Measurements from ENCODE around the gene PLEKHG3. TPM values are rescaled to one million over a fixed set of nuclear protein-coding genes. Genes with fewer than 3 reads are reported as not detected.

Gene PLEKHG3
- total and polyA plus RNA-seq, 9 donors: 17.5 to 92.9 (median 67.7) TPM

GRCh38 chr14:64702493-64703394, 1.5 kb upstream of the PLEKHG3 start:
- no peak for TF ChIP-seq EP300 (IDR thresholded peaks at IDR 0.05)
- no peak for TF ChIP-seq POLR2A (IDR thresholded peaks at IDR 0.05)
- TF ChIP-seq, protein P1, sequence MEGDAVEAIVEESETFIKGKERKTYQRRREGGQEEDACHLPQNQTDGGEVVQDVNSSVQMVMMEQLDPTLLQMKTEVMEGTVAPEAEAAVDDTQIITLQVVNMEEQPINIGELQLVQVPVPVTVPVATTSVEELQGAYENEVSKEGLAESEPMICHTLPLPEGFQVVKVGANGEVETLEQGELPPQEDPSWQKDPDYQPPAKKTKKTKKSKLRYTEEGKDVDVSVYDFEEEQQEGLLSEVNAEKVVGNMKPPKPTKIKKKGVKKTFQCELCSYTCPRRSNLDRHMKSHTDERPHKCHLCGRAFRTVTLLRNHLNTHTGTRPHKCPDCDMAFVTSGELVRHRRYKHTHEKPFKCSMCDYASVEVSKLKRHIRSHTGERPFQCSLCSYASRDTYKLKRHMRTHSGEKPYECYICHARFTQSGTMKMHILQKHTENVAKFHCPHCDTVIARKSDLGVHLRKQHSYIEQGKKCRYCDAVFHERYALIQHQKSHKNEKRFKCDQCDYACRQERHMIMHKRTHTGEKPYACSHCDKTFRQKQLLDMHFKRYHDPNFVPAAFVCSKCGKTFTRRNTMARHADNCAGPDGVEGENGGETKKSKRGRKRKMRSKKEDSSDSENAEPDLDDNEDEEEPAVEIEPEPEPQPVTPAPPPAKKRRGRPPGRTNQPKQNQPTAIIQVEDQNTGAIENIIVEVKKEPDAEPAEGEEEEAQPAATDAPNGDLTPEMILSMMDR (IDR thresholded peaks at IDR 0.05): no peak
- Histone ChIP-seq H3K36me3 (no peaks in the 10 kb centered on the region), H3K4me3 (no peak overlapping the region), H3K27ac (no peak overlapping the region), H3K4me1 (ENCODE audit: insufficient read depth) (peaks cover 19% of the 10 kb centered on the region), H3K9me3 (no peaks in the 10 kb centered on the region), H3K27me3 (no peaks in the 10 kb centered on the region)
- DNase-seq: no peak
- WGBS, 3 donors: 89% methylated on average over 25 of the region's 25 CpGs
- intact Hi-C loops (cut with DNase I): no loop called here

DNA sequence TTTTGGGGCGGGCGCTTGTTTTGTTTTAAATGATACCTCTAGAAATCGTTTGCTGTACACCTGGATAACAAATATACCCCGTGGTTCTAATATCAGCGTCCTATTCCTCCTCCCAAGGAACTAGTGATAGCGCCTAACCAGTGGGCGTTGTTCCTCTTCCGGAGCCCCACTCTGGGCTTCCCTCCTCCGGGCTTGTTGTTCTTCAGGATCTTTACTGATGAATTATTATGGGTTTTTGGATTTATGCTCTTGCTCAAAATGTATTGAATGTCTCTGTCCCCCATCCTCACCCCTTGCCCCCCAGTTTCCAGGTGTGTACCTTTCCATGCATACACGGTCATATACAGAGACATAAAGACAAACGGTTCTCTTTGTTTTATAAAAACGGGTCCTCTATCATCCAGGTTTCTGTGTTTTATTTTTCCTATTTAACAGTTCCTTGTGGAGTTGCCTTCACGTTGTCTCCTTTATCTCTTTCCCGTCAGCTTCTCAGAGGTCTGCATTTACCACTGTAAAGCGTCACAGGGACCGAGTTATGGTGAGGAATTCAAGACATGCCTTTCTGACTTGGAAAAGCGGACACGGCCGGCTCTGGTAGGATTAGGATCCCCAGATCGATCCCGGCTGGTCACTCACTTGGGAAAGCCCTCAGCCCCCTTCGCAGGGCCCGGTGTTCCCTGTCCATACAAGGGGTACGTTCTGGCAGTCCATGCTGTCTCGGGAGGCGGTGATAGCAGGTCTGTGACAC, 655 bp upstream of the PLEKHG3 start:
- peak overlapping the region; percentile 82 for H3K4me3 ChIP-seq
- H3K36me3 ChIP-seq: no peaks in the 10 kb centered on the region
- DNase-seq: no peak
- H3K27ac ChIP-seq: peak overlapping the region; percentile 68 to 93
- no peaks in the 10 kb centered on the region for H3K27me3 ChIP-seq
- H3K9me3 ChIP-seq: no peaks in the 10 kb centered on the region
- WGBS, 3 donors: 26 to 29% (median 27%) methylated on average over 26 of the region's 26 CpGs
- H3K4me1 ChIP-seq (ENCODE audit: insufficient read depth): peaks cover 24% of the 10 kb centered on the region
- intact Hi-C loops (cut with DNase I): loop anchor here in 1 of 4 donors (2.0 kb wide), 1 partner anchor 59 kb away; no protein-coding TSS in a partner anchor
- TF ChIP-seq POLR2A (IDR thresholded peaks at IDR 0.05): no peak
- no peak for TF ChIP-seq EP300 (IDR thresholded peaks at IDR 0.05)
- TF ChIP-seq, protein P1 (IDR thresholded peaks at IDR 0.05): no peak

- Histone ChIP-seq H3K9me3 (no peaks in the 10 kb centered on the region), H3K4me3 (peak overlapping the region; percentile 82), H3K4me1 (ENCODE audit: insufficient read depth) (peaks cover 32% of the 10 kb centered on the region), H3K27me3 (no peaks in the 10 kb centered on the region), H3K27ac (peak overlapping the region; percentile 68 to 93), H3K36me3 (no peaks in the 10 kb centered on the region)
- 0 to 1% (median 1%) methylated on average over 44 to 51 of the region's 51 CpGs for WGBS, 3 donors
- peak in 3 of 5 donors; percentile 61 to 70 (median 65) for DNase-seq
- intact Hi-C loops (cut with DNase I): loop anchor here in 2 of 4 donors (2.0 to 5.0 kb wide), 2 partner anchors 57 to 58 kb away; no protein-coding TSS in a partner anchor
- TF ChIP-seq POLR2A (IDR thresholded peaks at IDR 0.05) (no peak), EP300 (IDR thresholded peaks at IDR 0.05) (no peak)
- TF ChIP-seq, protein P1 (IDR thresholded peaks at IDR 0.05): no peak
Measured at GRCh38 chr14:64704743-64705380, 638 bp downstream of the PLEKHG3 start.
